Activated CD8-positive, alpha-beta memory T cell treated with anti-CD3 and anti-CD28 coated beads, Interleukin-2, amount 50 U/mL, for 1 hour (primary cell): Measurements from ENCODE around the gene PTPRB.

ENCODE experiments used
- DNase-seq: peaks from one replicate; pipeline ENCODE4 v3.0.0-alpha.2; 2020; ENCODE audit errors: extremely low read depth

The PTPRB gene

GRCh38 chr12:70637303-70638085 is at the start of gene PTPRB:
TSS of gene PTPRB (minus strand) at chr12:70637429. CDS start at chr12:70637395, 34 bp downstream.
- DNase-seq = no peak

- no peak for DNase-seq
Observed at GRCh38 chr12:70686907-70687306, 49.7 kb upstream of the PTPRB start.

DNA sequence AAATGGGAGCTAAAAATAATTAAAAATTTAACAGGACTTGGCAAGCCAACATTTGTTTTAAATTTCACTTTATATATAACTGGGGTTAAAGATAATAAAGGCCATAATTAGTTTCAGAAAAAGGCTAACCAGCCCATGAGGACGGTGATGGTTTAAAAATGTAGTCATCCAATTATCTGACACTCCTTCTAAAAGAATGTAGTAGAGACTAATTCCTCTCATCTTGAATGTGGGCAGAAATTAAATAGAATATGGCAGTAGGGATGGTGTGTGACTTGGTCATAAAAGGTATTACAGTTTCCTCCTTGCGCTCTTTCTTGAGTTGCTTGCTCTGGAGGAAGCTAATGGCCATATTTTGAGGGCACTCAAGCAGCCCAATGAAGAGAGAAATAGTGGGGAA is 49.1 kb upstream of the PTPRB start:
- DNase-seq = no peak

GRCh38 chr12:70683976-70684375 is 46.7 kb upstream of the PTPRB start:
- DNase-seq = no peak

DNA sequence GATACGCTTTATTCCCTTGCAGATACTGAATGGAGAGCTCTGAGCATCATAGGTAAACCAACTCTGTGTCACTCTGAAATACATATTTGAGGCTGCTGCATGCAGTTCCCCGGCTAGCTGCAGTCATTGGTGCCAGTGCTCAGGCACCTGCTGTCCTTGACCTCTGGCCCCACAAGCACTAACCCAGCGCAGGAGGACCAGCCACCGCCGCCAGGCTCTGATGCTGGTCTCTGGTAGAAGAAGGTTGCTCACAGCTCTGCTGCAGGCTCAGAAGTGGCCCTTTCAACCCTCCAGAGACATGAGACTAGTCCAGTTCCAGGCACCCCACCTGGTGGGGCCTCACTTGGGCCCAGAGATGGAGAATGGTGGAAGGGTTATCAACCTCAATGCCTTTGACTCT is 34.5 kb upstream of the PTPRB start:
- DNase-seq = no peak

DNA sequence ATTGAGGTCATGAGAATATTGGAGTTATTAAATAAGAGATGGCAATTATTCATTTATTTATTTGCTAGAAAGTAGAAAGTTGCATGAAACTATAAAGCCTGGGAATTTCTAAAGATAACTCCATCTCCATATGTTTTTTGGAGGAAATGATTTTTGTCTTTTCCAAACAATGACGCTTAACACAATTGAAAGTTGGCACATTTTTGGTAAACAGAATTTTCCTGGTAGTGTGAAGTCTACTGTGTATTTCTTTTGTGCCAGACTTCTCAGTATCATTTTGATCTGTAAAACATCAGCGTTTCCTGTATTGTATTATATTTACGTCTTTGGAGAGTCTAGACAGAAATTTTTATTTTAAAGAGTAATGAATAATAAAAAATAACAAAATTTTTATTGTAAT is 33.7 kb upstream of the PTPRB start:
- no peak for DNase-seq

DNA sequence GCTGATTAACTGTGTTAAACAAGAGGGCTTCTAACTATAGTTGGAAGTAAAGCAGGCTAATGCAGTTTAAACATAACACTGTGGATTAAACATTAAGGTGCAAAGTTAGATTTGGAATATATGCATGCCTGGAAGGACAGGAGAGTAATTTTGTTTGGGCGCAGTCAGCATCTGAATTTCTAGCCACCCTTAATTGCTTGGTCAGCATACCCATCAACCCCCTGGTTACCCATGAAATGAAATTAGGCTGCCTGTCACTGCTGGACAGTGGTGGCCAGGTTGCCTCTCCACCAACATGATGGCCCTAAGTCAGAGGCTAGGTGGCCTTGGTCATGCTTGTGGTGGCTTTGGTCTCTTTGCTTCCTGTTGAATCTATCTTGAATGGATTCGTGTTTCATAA is 30.0 kb upstream of the PTPRB start:
- no peak for DNase-seq

GRCh38 chr12:70666364-70666763 is 29.1 kb upstream of the PTPRB start:
- DNase-seq = no peak

DNA sequence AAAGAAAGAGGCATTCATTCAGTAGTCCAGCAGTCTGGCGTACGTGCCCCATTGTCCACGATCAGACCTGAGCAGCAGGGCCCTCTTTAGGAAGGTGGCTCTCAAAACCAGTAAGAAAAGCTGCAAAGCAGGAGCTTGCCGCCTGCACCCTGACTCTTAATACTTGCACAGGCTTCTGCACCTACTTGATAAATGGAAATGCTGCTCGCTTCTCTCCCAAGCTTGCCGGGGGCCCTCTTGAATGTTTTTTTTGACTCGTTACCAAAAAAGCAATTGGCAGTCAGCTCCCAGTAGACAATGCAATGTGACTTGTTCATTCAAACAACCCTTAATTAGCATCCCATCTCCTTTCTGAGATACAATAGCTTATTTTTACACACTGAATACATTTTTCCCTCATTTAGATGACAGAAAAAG is 27.2 kb upstream of the PTPRB start:
- DNase-seq = no peak

DNA sequence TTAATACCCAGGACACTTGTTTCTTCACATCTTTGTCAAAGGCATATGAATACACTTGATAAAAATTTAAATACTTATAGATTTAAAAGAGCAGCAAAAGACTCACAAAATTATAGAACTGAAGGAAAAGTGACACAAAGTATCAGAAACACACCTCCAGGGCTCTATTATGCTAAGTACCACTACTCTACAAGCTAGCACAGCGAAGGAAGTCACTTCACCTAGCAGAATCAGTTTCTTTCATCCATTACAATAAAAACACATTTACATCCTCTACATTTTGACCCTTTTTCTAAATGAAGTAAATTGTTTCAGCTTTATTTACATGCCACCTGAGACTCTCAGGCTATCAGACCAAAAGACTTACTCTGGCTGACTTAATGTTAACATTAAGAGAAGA is 26.6 kb upstream of the PTPRB start:
- DNase-seq = no peak

- DNase-seq = no peak
Observed at GRCh38 chr12:70661466-70662161, 24.4 kb upstream of the PTPRB start.

- no peak for DNase-seq
Observed at GRCh38 chr12:70660620-70661219, 23.5 kb upstream of the PTPRB start.

- no peak for DNase-seq
Observed at GRCh38 chr12:70660002-70660604, 22.9 kb upstream of the PTPRB start.

DNA sequence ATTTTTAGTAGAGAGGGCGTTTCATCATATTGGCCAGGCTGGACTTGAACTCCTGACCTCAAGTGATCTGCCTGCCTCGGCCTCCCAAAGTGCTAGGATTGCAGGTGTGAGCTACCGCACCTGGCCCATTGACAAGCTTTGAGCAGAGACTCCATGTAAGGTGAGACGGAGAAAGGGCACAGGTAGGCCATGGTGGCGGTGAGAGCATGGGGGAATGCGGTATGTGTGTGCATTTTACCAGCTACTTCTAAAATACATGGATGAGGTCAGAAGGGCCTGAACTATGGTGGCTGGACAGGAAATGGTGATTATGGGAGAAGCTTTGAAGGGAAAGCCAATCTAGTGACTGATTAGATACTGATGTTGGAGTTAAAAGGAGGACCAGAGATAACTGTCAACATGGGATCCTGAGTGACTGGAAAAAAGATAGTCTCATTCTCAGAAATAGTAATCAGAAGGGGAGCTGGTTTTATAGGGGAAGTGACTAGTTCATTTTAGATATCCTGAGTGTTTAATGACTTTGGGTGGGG is 21.9 kb upstream of the PTPRB start:
- no peak for DNase-seq

GRCh38 chr12:70657616-70658286 is 20.5 kb upstream of the PTPRB start:
- no peak for DNase-seq

- DNase-seq = no peak
Observed at GRCh38 chr12:70652451-70652850, 15.2 kb upstream of the PTPRB start.

DNA sequence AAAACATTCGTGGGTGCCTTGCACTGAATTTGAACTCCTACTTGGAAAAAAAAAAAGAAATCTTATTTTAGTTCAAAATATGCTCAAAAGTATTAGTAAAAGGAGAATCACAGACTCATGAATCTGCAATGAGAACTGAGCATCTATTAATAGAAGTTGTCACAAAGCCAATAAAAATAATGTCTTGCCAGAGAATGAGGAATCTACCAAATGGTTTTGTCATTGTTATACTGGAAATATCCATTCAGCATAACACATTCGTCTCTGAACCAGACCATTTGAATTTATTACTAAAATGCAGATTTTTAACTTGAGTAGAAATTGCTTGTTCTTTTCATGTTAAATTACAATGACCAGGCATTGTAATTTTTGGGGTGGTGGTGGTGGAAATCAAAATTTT is 11.6 kb upstream of the PTPRB start:
- no peak for DNase-seq

- no peak for DNase-seq
Observed at GRCh38 chr12:70648191-70648590, 11.0 kb upstream of the PTPRB start.

- DNase-seq = no peak
Observed at GRCh38 chr12:70646850-70647249, 9.6 kb upstream of the PTPRB start.

GRCh38 chr12:70645494-70646317 is 8.5 kb upstream of the PTPRB start:
- DNase-seq = no peak

DNA sequence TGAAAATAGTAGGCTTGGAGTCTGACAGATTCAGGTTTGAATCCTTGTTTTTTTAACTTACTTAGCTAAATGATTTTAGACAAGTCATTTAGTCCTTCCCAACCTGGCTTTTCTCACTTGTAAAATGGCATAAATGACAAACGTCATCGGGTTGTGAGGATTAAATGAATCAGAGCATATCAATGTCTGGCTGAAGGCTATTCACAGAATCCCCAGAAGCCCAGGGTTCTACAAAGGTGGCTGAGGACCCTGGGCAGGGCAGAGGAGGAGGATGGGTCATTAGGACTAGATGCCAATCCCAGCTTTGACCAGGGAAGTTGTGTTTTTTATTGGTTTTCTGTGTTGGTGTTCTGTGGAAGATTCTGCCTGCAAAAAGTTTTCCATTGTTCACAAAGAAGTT is 7.6 kb upstream of the PTPRB start:
- no peak for DNase-seq
